Activated CD8-positive, alpha-beta memory T cell treated with anti-CD3 and anti-CD28 coated beads, Interleukin-2, amount 10 ng/mL, durations not matched to agents 7 days and 5 days (primary cell): ENCODE data around the gene CELF2. TPM values are rescaled to one million over a fixed set of nuclear protein-coding genes. Genes with fewer than 3 reads are reported as not detected.

ENCODE experiments used
- ATAC-seq: fragments of 150-1000 bp; cut with Tn5 transposase; one replicate; pipeline ENCODE4 v1.10.0; 2021; ENCODE audit warnings: moderate library complexity
- CTCF ChIA-PET: fragments of 350-600 bp; sonication (Branson Sonifier 250); formaldehyde crosslinking; loops from one replicate; lab custom pipeline; 2021; ENCODE audit warnings: antibody characterized with exemption; lab: Charles Lee
- DNase-seq: peaks from one replicate; pipeline ENCODE4 v3.0.0-alpha.2; 2020
- H3K27ac Mint-ChIP-seq: one replicate; pipeline ENCODE4 v1.8.0; 2021; ENCODE audit warnings: mild to moderate bottlenecking, mixed read lengths
- H3K27me3 Mint-ChIP-seq: one replicate; pipeline ENCODE4 v1.8.0; 2021; ENCODE audit warnings: mixed read lengths
- H3K36me3 Mint-ChIP-seq: one replicate; pipeline ENCODE4 v1.8.0; 2021; ENCODE audit warnings: mild to moderate bottlenecking, mixed read lengths
- H3K4me1 Mint-ChIP-seq: one replicate; pipeline ENCODE4 v1.8.0; 2021; ENCODE audit warnings: mixed read lengths
- H3K4me3 Mint-ChIP-seq: one replicate; pipeline ENCODE4 v1.8.0; 2021; ENCODE audit warnings: mild to moderate bottlenecking, moderate library complexity, mixed read lengths
- H3K9me3 Mint-ChIP-seq: one replicate; pipeline ENCODE4 v1.8.0; 2022; ENCODE audit warnings: low read depth, mixed read lengths
- total RNA-seq, 2 experiments: library from RNA; stranded (reverse); gene quantifications; one replicate each; pipeline ENCODE4 v1.2.3, GENCODE V29; 2021

CELF2 gene
- total RNA-seq, 2 experiments from 2014 or later = 205 to 219 TPM

- no peak for ATAC-seq
- CTCF ChIA-PET = no interaction called here
- peaks cover 2% of the 10 kb centered on the region for H3K4me1 Mint-ChIP-seq
- no peak overlapping the region for H3K4me3 Mint-ChIP-seq
- H3K9me3 Mint-ChIP-seq = no peaks in the 10 kb centered on the region
- no peak overlapping the region for H3K27ac Mint-ChIP-seq
- no peak for DNase-seq
- no peaks in the 10 kb centered on the region for H3K27me3 Mint-ChIP-seq
- peaks cover 90% of the 10 kb centered on the region for H3K36me3 Mint-ChIP-seq
These were observed 284.5 kb downstream of the CELF2 start for GRCh38 chr10:11302181-11302580.

- DNase-seq (no peak), ATAC-seq (no peak)
- no peak overlapping the region for H3K4me3 Mint-ChIP-seq
- CTCF ChIA-PET = no interaction called here
- peaks cover 94% of the 10 kb centered on the region for H3K36me3 Mint-ChIP-seq
- no peak overlapping the region for H3K27ac Mint-ChIP-seq
- peaks cover 9% of the 10 kb centered on the region for H3K4me1 Mint-ChIP-seq
- no peaks in the 10 kb centered on the region for H3K27me3 Mint-ChIP-seq
- no peaks in the 10 kb centered on the region for H3K9me3 Mint-ChIP-seq
These were observed 285.9 kb downstream of the CELF2 start for GRCh38 chr10:11303361-11304170.

GRCh38 chr10:11304906-11305585 is 287.4 kb downstream of the CELF2 start:
- H3K27ac Mint-ChIP-seq = no peak overlapping the region
- CTCF ChIA-PET = no interaction called here
- DNase-seq (no peak), ATAC-seq (no peak)
- no peak overlapping the region for H3K4me3 Mint-ChIP-seq
- H3K27me3 Mint-ChIP-seq = no peaks in the 10 kb centered on the region
- H3K9me3 Mint-ChIP-seq = no peaks in the 10 kb centered on the region
- H3K36me3 Mint-ChIP-seq = peaks cover 95% of the 10 kb centered on the region
- peaks cover 20% of the 10 kb centered on the region for H3K4me1 Mint-ChIP-seq

GRCh38 chr10:11305825-11306593 is 288.3 kb downstream of the CELF2 start:
- no peak for ATAC-seq

GRCh38 chr10:11307004-11307403 is 289.3 kb downstream of the CELF2 start:
- H3K27ac Mint-ChIP-seq = no peak overlapping the region
- H3K27me3 Mint-ChIP-seq = no peaks in the 10 kb centered on the region
- ATAC-seq (no peak), DNase-seq (no peak)
- no peaks in the 10 kb centered on the region for H3K9me3 Mint-ChIP-seq
- H3K4me3 Mint-ChIP-seq = no peak overlapping the region
- CTCF ChIA-PET = no interaction called here
- peaks cover 29% of the 10 kb centered on the region for H3K4me1 Mint-ChIP-seq
- peaks cover 97% of the 10 kb centered on the region for H3K36me3 Mint-ChIP-seq

More at GRCh38 chr10:11305825-11306593, 288.3 kb downstream of the CELF2 start:
- no peaks in the 10 kb centered on the region for H3K27me3 Mint-ChIP-seq
- H3K4me3 Mint-ChIP-seq = no peak overlapping the region
- H3K4me1 Mint-ChIP-seq = peaks cover 23% of the 10 kb centered on the region
- no peak overlapping the region for H3K27ac Mint-ChIP-seq
- DNase-seq = no peak
- CTCF ChIA-PET = no interaction called here
- no peaks in the 10 kb centered on the region for H3K9me3 Mint-ChIP-seq
- H3K36me3 Mint-ChIP-seq = peaks cover 94% of the 10 kb centered on the region

- H3K27me3 Mint-ChIP-seq = no peaks in the 10 kb centered on the region
- CTCF ChIA-PET = no interaction called here
These were observed 290.3 kb downstream of the CELF2 start for GRCh38 chr10:11307937-11308336.

GRCh38 chr10:11311027-11311426 is 293.4 kb downstream of the CELF2 start:
- Mint-ChIP-seq H3K4me1 (peaks cover 34% of the 10 kb centered on the region), H3K9me3 (no peaks in the 10 kb centered on the region), H3K36me3 (peaks cover 90% of the 10 kb centered on the region), H3K4me3 (no peak overlapping the region), H3K27ac (peak overlapping the region; percentile 39), H3K27me3 (no peaks in the 10 kb centered on the region)
- ATAC-seq = no peak
- DNase-seq = no peak
- CTCF ChIA-PET = interaction anchor here (1.6 kb wide), 1 partner anchor 10 kb away, joined by 6 read pairs; no protein-coding TSS in a partner anchor

More at GRCh38 chr10:11307937-11308336, 290.3 kb downstream of the CELF2 start:
- Mint-ChIP-seq H3K36me3 (peaks cover 96% of the 10 kb centered on the region), H3K4me3 (no peak overlapping the region), H3K9me3 (no peaks in the 10 kb centered on the region), H3K4me1 (peaks cover 29% of the 10 kb centered on the region), H3K27ac (no peak overlapping the region)
- ATAC-seq = no peak
- no peak for DNase-seq

- Mint-ChIP-seq H3K36me3 (peaks cover 89% of the 10 kb centered on the region), H3K9me3 (no peaks in the 10 kb centered on the region), H3K4me3 (no peak overlapping the region), H3K27ac (peak overlapping the region; percentile 37), H3K27me3 (no peaks in the 10 kb centered on the region), H3K4me1 (peaks cover 47% of the 10 kb centered on the region)
- DNase-seq (no peak), ATAC-seq (no peak)
- CTCF ChIA-PET = no interaction called here
These were observed 295.8 kb downstream of the CELF2 start for GRCh38 chr10:11313463-11313862.

- Mint-ChIP-seq H3K4me3 (no peak overlapping the region), H3K36me3 (peaks cover 87% of the 10 kb centered on the region), H3K9me3 (no peaks in the 10 kb centered on the region), H3K4me1 (peaks cover 54% of the 10 kb centered on the region), H3K27ac (peak overlapping the region; percentile 37), H3K27me3 (no peaks in the 10 kb centered on the region)
- ATAC-seq = no peak
- CTCF ChIA-PET = interaction anchor here (0.8 kb wide), 1 partner anchor 9 kb away, joined by 3 read pairs; no protein-coding TSS in a partner anchor
- no peak for DNase-seq
These were observed 300.4 kb downstream of the CELF2 start for GRCh38 chr10:11317936-11318670.

- ATAC-seq (no peak), DNase-seq (no peak)
- peak overlapping the region; percentile 52 for H3K27ac Mint-ChIP-seq
- no peak overlapping the region for H3K4me3 Mint-ChIP-seq
- H3K9me3 Mint-ChIP-seq = no peaks in the 10 kb centered on the region
- H3K27me3 Mint-ChIP-seq = no peaks in the 10 kb centered on the region
- peaks cover 87% of the 10 kb centered on the region for H3K36me3 Mint-ChIP-seq
- H3K4me1 Mint-ChIP-seq = peaks cover 55% of the 10 kb centered on the region
- CTCF ChIA-PET = interaction anchor here (1.4 kb wide), 1 partner anchor 166 kb away, joined by 4 read pairs; no protein-coding TSS in a partner anchor
These were observed 301.3 kb downstream of the CELF2 start for GRCh38 chr10:11318826-11319598.

- Mint-ChIP-seq H3K4me3 (no peak overlapping the region), H3K27ac (peak overlapping the region; percentile 83), H3K27me3 (no peaks in the 10 kb centered on the region), H3K4me1 (peaks cover 54% of the 10 kb centered on the region), H3K9me3 (no peaks in the 10 kb centered on the region), H3K36me3 (peaks cover 87% of the 10 kb centered on the region)
- CTCF ChIA-PET = interaction anchor here (0.7 to 2.4 kb wide), 3 partner anchors 8 to 165 kb away, joined by 3 to 6 read pairs (median 4); no protein-coding TSS in a partner anchor
- peak; percentile 48 for ATAC-seq
- no peak for DNase-seq
These were observed 302.4 kb downstream of the CELF2 start for GRCh38 chr10:11319990-11320602.
